H9 (cell line): ENCODE measurements around the gene CCDC28B. TPM values are rescaled to one million over a fixed set of nuclear protein-coding genes. Genes with fewer than 3 reads are reported as not detected.

Experiments used
- DNase-seq: peaks from one replicate; pipeline ENCODE4 v3.0.0-alpha.2; 2017
- H2AFZ ChIP-seq: one replicate; pipeline ENCODE4 v1.6.1; 2013; ENCODE audit warnings: mild to moderate bottlenecking, low read length, control low read depth, moderate library complexity
- H2AK5ac ChIP-seq: 2 replicates; pipeline ENCODE4 v1.6.1; 2013; ENCODE audit warnings: low read length, control low read depth, mixed read lengths; ENCODE audit not compliant: insufficient read length
- H2BK120ac ChIP-seq: one replicate; pipeline ENCODE4 v1.6.1; 2013; ENCODE audit warnings: low read depth, mild to moderate bottlenecking, low read length, control low read depth, inconsistent platforms; ENCODE audit not compliant: poor library complexity, severe bottlenecking
- H2BK12ac ChIP-seq: 2 replicates; pipeline ENCODE4 v1.6.1; 2013; ENCODE audit warnings: low read length, control low read depth, mixed read lengths, low read depth; ENCODE audit not compliant: insufficient read length
- H2BK15ac ChIP-seq: 2 replicates; pipeline ENCODE4 v1.6.1; 2013; ENCODE audit warnings: low read depth, low read length, control low read depth
- H2BK20ac ChIP-seq: one replicate; pipeline ENCODE4 v1.6.1; 2013; ENCODE audit warnings: low read depth, mild to moderate bottlenecking, low read length, control low read depth, inconsistent platforms; ENCODE audit not compliant: poor library complexity, severe bottlenecking
- H2BK5ac ChIP-seq: 2 replicates; pipeline ENCODE4 v1.6.1; 2013; ENCODE audit warnings: low read length, control low read depth, mixed read lengths; ENCODE audit not compliant: insufficient read length
- H3K14ac ChIP-seq: 2 replicates; pipeline ENCODE4 v1.6.1; 2013; ENCODE audit warnings: low read length, control low read depth; ENCODE audit not compliant: insufficient read depth
- H3K18ac ChIP-seq: 2 replicates; pipeline ENCODE4 v1.6.1; 2013; ENCODE audit warnings: low read depth, mild to moderate bottlenecking, mixed read lengths, low read length, control low read depth; ENCODE audit not compliant: insufficient read length
- H3K23ac ChIP-seq: 2 replicates; pipeline ENCODE4 v1.6.1; 2013; ENCODE audit warnings: low read length, control low read depth, mixed read lengths, low read depth; ENCODE audit not compliant: insufficient read length
- H3K23me2 ChIP-seq: 2 replicates; pipeline ENCODE4 v1.6.1; 2013; ENCODE audit warnings: low read depth, mild to moderate bottlenecking, mixed read lengths, low read length, control low read depth; ENCODE audit not compliant: insufficient read length, poor library complexity, severe bottlenecking
- H3K27ac ChIP-seq: 2 replicates; pipeline ENCODE4 v1.5.1; 2013; ENCODE audit warnings: low read length, control low read depth, mixed read lengths, low read depth; ENCODE audit not compliant: insufficient read length
- H3K27me3 ChIP-seq: 2 replicates; pipeline ENCODE4 v1.6.1; 2013; ENCODE audit warnings: low read length, control low read depth, inconsistent platforms; ENCODE audit not compliant: insufficient read depth
- H3K4ac ChIP-seq: 2 replicates; pipeline ENCODE4 v1.6.1; 2013; ENCODE audit warnings: low read depth, mild to moderate bottlenecking, control low read depth, inconsistent platforms, low read length, moderate library complexity
- H3K4me1 ChIP-seq: 2 replicates; pipeline ENCODE4 v1.6.1; 2013; ENCODE audit warnings: low read length, control low read depth, inconsistent platforms; ENCODE audit not compliant: insufficient read depth
- H3K4me2 ChIP-seq: 2 replicates; pipeline ENCODE4 v1.6.1; 2013; ENCODE audit warnings: low read length, control low read depth, mixed read lengths; ENCODE audit not compliant: insufficient read length, insufficient read depth
- H3K56ac ChIP-seq: 2 replicates; pipeline ENCODE4 v1.6.1; 2013; ENCODE audit warnings: low read depth, mild to moderate bottlenecking, mixed read lengths, low read length, control low read depth; ENCODE audit not compliant: insufficient read length
- H3K79me1 ChIP-seq: 2 replicates; pipeline ENCODE4 v1.6.1; 2013; ENCODE audit warnings: low read depth, mild to moderate bottlenecking, moderate library complexity, low read length, control low read depth, inconsistent platforms; ENCODE audit not compliant: insufficient read depth, poor library complexity, severe bottlenecking
- H3K79me2 ChIP-seq: 2 replicates; pipeline ENCODE4 v1.6.1; 2013; ENCODE audit warnings: low read length, control low read depth, inconsistent platforms; ENCODE audit not compliant: insufficient read depth
- H3K9ac ChIP-seq: 2 replicates; pipeline ENCODE4 v1.6.1; 2013; ENCODE audit warnings: low read length, control low read depth, mixed read lengths; ENCODE audit not compliant: insufficient read length; ENCODE audit errors: extremely low read depth
- H3K9me3 ChIP-seq: one replicate; pipeline ENCODE4 v1.6.1; 2013; ENCODE audit warnings: low read depth, low read length, inconsistent platforms; ENCODE audit not compliant: control insufficient read depth
- H3T11ph ChIP-seq: one replicate; pipeline ENCODE4 v1.6.1; 2013; ENCODE audit warnings: mild to moderate bottlenecking, low read length, control low read depth, inconsistent platforms
- H4K20me1 ChIP-seq: one replicate; pipeline ENCODE4 v1.6.1; 2013; ENCODE audit not compliant: control insufficient read depth, insufficient read length, insufficient read depth
- H4K5ac ChIP-seq: 2 replicates; pipeline ENCODE4 v1.6.1; 2013; ENCODE audit warnings: low read depth, mild to moderate bottlenecking, mixed read lengths, low read length, control low read depth; ENCODE audit not compliant: insufficient read length
- H4K8ac ChIP-seq: replicated peaks from 2 replicates; pipeline ENCODE4 v1.6.1; 2013; ENCODE audit warnings: low read length, control low read depth, mixed read lengths, low read depth; ENCODE audit not compliant: insufficient read length
- H4K91ac ChIP-seq: 2 replicates; pipeline ENCODE4 v1.6.1; 2013; ENCODE audit warnings: low read depth, mild to moderate bottlenecking, moderate library complexity, mixed read lengths, low read length, control low read depth; ENCODE audit not compliant: insufficient read length
- H3K27ac Mint-ChIP-seq, 3 experiments: 2 replicates in 2 of 3; 3 replicates in 1 of 3; pipeline ENCODE4 v1.8.0; 2020 to 2021; ENCODE audit warnings: mixed read lengths in 3 of 3, mild to moderate bottlenecking in 1 of 3, moderate library complexity in 1 of 3
- H3K27me3 Mint-ChIP-seq: 2 replicates; pipeline ENCODE4 v1.8.0; 2021; ENCODE audit warnings: low read depth, mild to moderate bottlenecking, moderate library complexity, mixed read lengths
- H3K36me3 Mint-ChIP-seq, 3 experiments: 2 replicates in 2 of 3; 3 replicates in 1 of 3; pipeline ENCODE4 v1.8.0; 2020 to 2021; ENCODE audit warnings: low read depth in 3 of 3, mixed read lengths in 3 of 3; ENCODE audit not compliant: insufficient read depth in 1 of 3
- H3K4me1 Mint-ChIP-seq, 2 experiments: 2 replicates each; pipeline ENCODE4 v1.8.0; 2020; ENCODE audit warnings: mixed read lengths in 2 of 2
- H3K4me3 Mint-ChIP-seq, 2 experiments: 2 replicates in 1 of 2; 3 replicates in 1 of 2; pipeline ENCODE4 v1.8.0; 2020 to 2021; ENCODE audit warnings: mild to moderate bottlenecking in 2 of 2, mixed read lengths in 2 of 2, moderate library complexity in 1 of 2
- H3K9me3 Mint-ChIP-seq, 2 experiments: 2 replicates in 1 of 2; 3 replicates in 1 of 2; pipeline ENCODE4 v1.8.0; 2020; ENCODE audit warnings: mild to moderate bottlenecking in 2 of 2, mixed read lengths in 2 of 2, moderate library complexity in 1 of 2
- WGBS: extraction: QIAGEN DNeasy Blood & Tissue Kit; methylation state at CpG from one replicate; pipeline ENCODE4 v1.1.7; 2013; ENCODE audit warnings: missing lambda C conversion rate, low lambda C conversion rate, mixed read lengths; ENCODE audit not compliant: insufficient read length; ENCODE audit errors: extremely low coverage; 5-methylcytosine and 5-hydroxymethylcytosine counted together
- total RNA-seq: library from RNA; stranded (reverse); gene quantifications from 2 replicates; pipeline ENCODE4 v1.2.1, GENCODE V29; 2021
- TF ChIP-seq, protein P1 (sequence below): fragments of 200-600 bp; sonication (generic); conservative IDR thresholded peaks from 3 replicates; pipeline ENCODE4 v1.8.0; 2021; ENCODE audit warnings: antibody characterized with exemption, mild to moderate bottlenecking

CCDC28B gene
- total RNA-seq, 1 experiment from 2014 or later: 20.7 TPM

DNA sequence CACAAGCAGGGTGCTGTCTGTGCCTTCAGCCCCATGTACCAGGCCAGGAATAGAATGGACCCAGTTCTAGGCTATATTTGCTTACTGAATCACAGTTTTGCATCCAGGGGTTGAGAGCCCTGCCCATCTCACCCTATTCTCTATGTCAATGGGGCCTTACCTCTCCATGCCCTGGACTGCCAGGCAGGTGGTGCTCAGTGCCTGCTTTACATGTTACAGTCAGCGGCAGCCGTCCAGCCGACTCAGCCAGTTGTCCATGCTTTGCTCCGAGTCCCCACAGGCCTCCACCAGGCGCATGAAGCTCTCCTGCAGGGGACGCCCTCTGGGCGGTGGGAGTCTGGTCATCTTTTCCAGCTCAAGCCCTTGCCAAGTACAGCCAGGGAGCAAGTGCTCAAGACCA is 34.4 kb downstream of the CCDC28B start:
- no peak overlapping the region for H2BK12ac ChIP-seq
- H3K79me2 ChIP-seq: no peaks in the 10 kb centered on the region
- peak; percentile 53 for DNase-seq

More for the DNA sequence above, 34.4 kb downstream of the CCDC28B start:
- Histone ChIP-seq H4K5ac (no peak overlapping the region), H3K4me1 (no peaks in the 10 kb centered on the region), H3K4ac (no peak overlapping the region), H2BK20ac (no peak overlapping the region), H4K8ac (no peak overlapping the region), H3K14ac (no peak overlapping the region), H3K18ac (no peak overlapping the region), H3K23ac (no peak overlapping the region), H3T11ph (no peak overlapping the region), H3K27me3 (no peaks in the 10 kb centered on the region), H2AFZ (no peak overlapping the region), H4K91ac (no peak overlapping the region), H2BK120ac (no peak overlapping the region), H3K56ac (no peak overlapping the region), H2BK5ac (no peak overlapping the region), H3K79me1 (no peaks in the 10 kb centered on the region), H2AK5ac (no peak overlapping the region), H3K27ac (no peak overlapping the region), H3K23me2 (peaks cover 6% of the 10 kb centered on the region), H3K9me3 (no peaks in the 10 kb centered on the region), H3K4me2 (no peak overlapping the region), H3K9ac (no peak overlapping the region), H2BK15ac (no peak overlapping the region), H4K20me1 (no peaks in the 10 kb centered on the region)
- Mint-ChIP-seq H3K4me3 (no peak overlapping the region), H3K4me1 (peaks cover 10 to 12% of the 10 kb centered on the region in 2 experiments), H3K36me3 (peaks cover 7 to 48% (median 15%) of the 10 kb centered on the region in 3 experiments; a peak in 6 of 7 replicates), H3K9me3 (no peaks in the 10 kb centered on the region), H3K27ac (0 out of 7 replicates have a peak overlapping the region, but pooled peaks of 2 of the 3 experiments have one; percentile 16 to 53), H3K27me3 (no peaks in the 10 kb centered on the region)
- no CpG with 5 or more reads among the region's 7 CpGs for WGBS
- TF ChIP-seq, protein P1, sequence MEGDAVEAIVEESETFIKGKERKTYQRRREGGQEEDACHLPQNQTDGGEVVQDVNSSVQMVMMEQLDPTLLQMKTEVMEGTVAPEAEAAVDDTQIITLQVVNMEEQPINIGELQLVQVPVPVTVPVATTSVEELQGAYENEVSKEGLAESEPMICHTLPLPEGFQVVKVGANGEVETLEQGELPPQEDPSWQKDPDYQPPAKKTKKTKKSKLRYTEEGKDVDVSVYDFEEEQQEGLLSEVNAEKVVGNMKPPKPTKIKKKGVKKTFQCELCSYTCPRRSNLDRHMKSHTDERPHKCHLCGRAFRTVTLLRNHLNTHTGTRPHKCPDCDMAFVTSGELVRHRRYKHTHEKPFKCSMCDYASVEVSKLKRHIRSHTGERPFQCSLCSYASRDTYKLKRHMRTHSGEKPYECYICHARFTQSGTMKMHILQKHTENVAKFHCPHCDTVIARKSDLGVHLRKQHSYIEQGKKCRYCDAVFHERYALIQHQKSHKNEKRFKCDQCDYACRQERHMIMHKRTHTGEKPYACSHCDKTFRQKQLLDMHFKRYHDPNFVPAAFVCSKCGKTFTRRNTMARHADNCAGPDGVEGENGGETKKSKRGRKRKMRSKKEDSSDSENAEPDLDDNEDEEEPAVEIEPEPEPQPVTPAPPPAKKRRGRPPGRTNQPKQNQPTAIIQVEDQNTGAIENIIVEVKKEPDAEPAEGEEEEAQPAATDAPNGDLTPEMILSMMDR: no peak
